Gastroesophageal sphincter (tissue), 4 donors: ENCODE measurements around the gene SMC1A. TPM values are rescaled to one million over a fixed set of nuclear protein-coding genes. Genes with fewer than 3 reads are reported as not detected.
"Not testable (repeated sequence)": the region's sequence is repeated elsewhere in the genome, so short reads cannot be mapped to it uniquely, and the experiment has no call there.

Experiments
- ATAC-seq: fragments of 150-250 bp; one replicate; pipeline ENCODE4 v1.9.1; 2016; ENCODE audit warnings: mild to moderate bottlenecking, moderate library complexity
- H3K27ac ChIP-seq, 4 donors: fragments of 200-600 bp; sonication (generic) in 3 of 4; 1 replicate in 3 of 4; 2 replicates in 1 of 4; pipeline ENCODE4 v1.5.1; 2016 to 2019
- H3K27me3 ChIP-seq: fragments of 200-600 bp; sonication (generic); one replicate; pipeline ENCODE4 v1.5.1; 2019
- H3K36me3 ChIP-seq, 2 donors: fragments of 200-600 bp; sonication (generic); one replicate each; pipeline ENCODE4 v1.5.1; 2019; ENCODE audit warnings: control low read depth in 1 of 2
- H3K4me1 ChIP-seq, 3 donors: fragments of 200-600 bp; sonication (generic); 1 replicate in 2 of 3; 2 replicates in 1 of 3; pipeline ENCODE4 v1.5.1; 2016 to 2019; ENCODE audit warnings: control low read depth in 2 of 3
- H3K4me3 ChIP-seq, 2 donors: fragments of 200-600 bp; sonication (generic); one replicate each; pipeline ENCODE4 v1.5.1; 2019; ENCODE audit warnings: mild to moderate bottlenecking in 1 of 2, moderate library complexity in 1 of 2
- H3K9me3 ChIP-seq, 3 donors: fragments of 200-600 bp; sonication (generic); one replicate each; pipeline ENCODE4 v1.5.1; 2017 to 2019; ENCODE audit warnings: control low read depth in 2 of 3
- EP300 ChIP-seq: sonication (generic); formaldehyde crosslinking; IDR thresholded peaks from one replicate; pipeline ENCODE4 v1.6.1; 2017; ENCODE audit warnings: antibody characterized with exemption, mild to moderate bottlenecking
- POLR2A ChIP-seq, 2 donors: fragments of 450-650 bp; IDR thresholded peaks; one replicate each; pipeline ENCODE4 v1.6.1; 2017; ENCODE audit warnings: antibody characterized with exemption in 2 of 2, mild to moderate bottlenecking in 2 of 2, moderate library complexity in 1 of 2
- POLR2AphosphoS5 ChIP-seq: sonication (generic); formaldehyde crosslinking; IDR thresholded peaks from one replicate; pipeline ENCODE4 v1.6.1; 2017; ENCODE audit warnings: antibody characterized with exemption
- WGBS, 2 donors: methylation state at CpG; one replicate each; pipeline ENCODE4 v1.1.5; 2018; ENCODE audit warnings: low coverage in 1 of 2; 5-methylcytosine and 5-hydroxymethylcytosine counted together
- total RNA-seq, 4 donors: library from RNA; depleted of rRNA; stranded (reverse); fragments of >200 nt; gene quantifications; one replicate each; pipeline ENCODE4 v1.1.0, GENCODE V29; 2016
- TF ChIP-seq, protein P1 (sequence below), 4 experiments: fragments of 200-600 bp in 2 of 4; fragments of 450-650 bp in 2 of 4; sonication (generic) in 1 of 4; IDR thresholded peaks; one replicate each; pipeline ENCODE4 v1.5.1; 2017 to 2019; ENCODE audit warnings: antibody characterized with exemption in 4 of 4, mild to moderate bottlenecking in 2 of 4, moderate library complexity in 2 of 4

The SMC1A gene
- total RNA-seq: 10 to 100 TPM; 28.4 to 56.0 (median 33.2) TPM

DNA sequence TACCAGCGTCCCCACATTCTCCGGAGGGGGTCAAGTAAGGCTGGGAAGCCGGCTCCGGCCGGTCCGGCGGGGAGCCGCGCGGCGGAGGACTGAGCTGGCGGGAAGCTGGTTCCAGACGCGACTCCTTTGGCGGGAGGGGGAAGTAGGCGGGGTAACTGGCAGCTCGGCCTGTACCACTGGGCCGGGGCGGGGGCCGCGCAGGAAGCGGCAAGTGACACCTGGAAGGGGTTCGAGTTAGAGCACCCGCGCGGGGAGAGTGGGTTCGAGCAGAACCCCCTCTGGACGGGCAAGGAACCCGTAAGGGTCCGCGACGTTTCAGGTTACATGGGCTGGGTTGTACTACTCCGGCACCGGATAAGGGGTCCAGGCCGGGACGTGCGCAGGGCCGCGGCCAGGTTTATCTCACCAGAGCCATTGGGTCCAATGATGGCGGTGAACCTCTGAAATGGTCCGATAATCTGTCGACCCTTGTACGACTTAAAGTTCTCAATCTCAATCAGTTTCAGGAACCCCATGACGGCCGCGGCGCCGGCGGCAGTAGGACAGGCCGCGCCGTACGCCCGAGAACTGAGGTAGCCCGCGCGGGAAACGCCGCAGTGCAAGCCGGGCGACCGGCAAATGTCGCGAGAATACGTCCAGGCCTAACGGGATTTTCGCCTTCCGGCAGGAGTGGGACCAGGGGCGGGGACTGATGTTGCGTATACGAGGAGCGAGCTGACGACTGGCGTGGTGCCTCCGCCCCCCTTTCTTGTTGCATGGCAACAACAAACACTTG lies at the start of gene SMC1A:
TSS of gene SMC1A (minus strand) at position 569 of the 775 bp plus-strand sequence. CDS start at position 515, 54 bp downstream.
- peak within 1 kb of the TSS; percentile 90 to 97 (median 92) for H3K27ac ChIP-seq
- ATAC-seq: peak; percentile 95

DNA sequence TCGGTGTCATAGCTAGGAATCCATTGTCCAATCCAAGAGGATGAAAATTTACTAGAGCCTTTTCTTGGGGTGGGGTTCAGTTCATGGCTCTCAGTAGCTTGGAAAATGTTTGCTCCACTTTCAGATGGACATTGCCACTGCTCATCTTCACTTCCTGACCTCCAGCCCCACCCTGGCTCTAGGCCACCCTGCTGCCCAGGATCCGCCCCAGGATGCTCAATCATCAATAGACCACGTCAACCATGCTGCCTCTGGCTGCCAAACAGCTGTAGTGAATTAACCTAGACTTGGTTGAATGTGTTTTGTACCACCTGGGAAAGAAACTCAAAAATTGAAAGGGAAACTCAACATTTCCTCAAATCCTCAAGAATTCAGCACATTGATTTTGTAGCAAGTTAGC lies 48.9 kb upstream of the SMC1A start:
- 100% methylated on average over 1 of the region's 3 CpGs; no CpG with 5 or more reads in 1 of the 2 donors for WGBS, 2 donors
- ATAC-seq: no peak
- Histone ChIP-seq H3K36me3 (no peaks in the 10 kb centered on the region), H3K4me1 (no peaks in the 10 kb centered on the region), H3K9me3 (no peaks in the 10 kb centered on the region), H3K27ac (no peak overlapping the region), H3K4me3 (no peak overlapping the region), H3K27me3 (no peaks in the 10 kb centered on the region)
- TF ChIP-seq POLR2A (IDR thresholded peaks at IDR 0.05): no peak
- no peak for TF ChIP-seq EP300
- TF ChIP-seq, protein P1, sequence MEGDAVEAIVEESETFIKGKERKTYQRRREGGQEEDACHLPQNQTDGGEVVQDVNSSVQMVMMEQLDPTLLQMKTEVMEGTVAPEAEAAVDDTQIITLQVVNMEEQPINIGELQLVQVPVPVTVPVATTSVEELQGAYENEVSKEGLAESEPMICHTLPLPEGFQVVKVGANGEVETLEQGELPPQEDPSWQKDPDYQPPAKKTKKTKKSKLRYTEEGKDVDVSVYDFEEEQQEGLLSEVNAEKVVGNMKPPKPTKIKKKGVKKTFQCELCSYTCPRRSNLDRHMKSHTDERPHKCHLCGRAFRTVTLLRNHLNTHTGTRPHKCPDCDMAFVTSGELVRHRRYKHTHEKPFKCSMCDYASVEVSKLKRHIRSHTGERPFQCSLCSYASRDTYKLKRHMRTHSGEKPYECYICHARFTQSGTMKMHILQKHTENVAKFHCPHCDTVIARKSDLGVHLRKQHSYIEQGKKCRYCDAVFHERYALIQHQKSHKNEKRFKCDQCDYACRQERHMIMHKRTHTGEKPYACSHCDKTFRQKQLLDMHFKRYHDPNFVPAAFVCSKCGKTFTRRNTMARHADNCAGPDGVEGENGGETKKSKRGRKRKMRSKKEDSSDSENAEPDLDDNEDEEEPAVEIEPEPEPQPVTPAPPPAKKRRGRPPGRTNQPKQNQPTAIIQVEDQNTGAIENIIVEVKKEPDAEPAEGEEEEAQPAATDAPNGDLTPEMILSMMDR (IDR thresholded peaks at IDR 0.05): no peak
- no peak for TF ChIP-seq POLR2AphosphoS5

More for the DNA sequence above, at the start of gene SMC1A:
- H3K36me3 ChIP-seq: no peaks in the 10 kb centered on the region
- H3K27me3 ChIP-seq: no peaks in the 10 kb centered on the region
- no peaks in the 10 kb centered on the region for H3K9me3 ChIP-seq
- H3K4me3 ChIP-seq: peak within 1 kb of the TSS; percentile 66 to 74
- H3K4me1 ChIP-seq: peaks cover 6 to 22% (median 16%) of the 10 kb centered on the region in 3 donors
- TF ChIP-seq, protein P1 (IDR thresholded peaks at IDR 0.05): peak in 1 of 4 experiments; percentile 2
- TF ChIP-seq POLR2AphosphoS5 (peak; percentile 63), POLR2A (IDR thresholded peaks at IDR 0.05) (peak in 1 of 2 donors; percentile 37), EP300 (no peak)
- no CpG with 5 or more reads among the region's 75 CpGs for WGBS, 2 donors

DNA sequence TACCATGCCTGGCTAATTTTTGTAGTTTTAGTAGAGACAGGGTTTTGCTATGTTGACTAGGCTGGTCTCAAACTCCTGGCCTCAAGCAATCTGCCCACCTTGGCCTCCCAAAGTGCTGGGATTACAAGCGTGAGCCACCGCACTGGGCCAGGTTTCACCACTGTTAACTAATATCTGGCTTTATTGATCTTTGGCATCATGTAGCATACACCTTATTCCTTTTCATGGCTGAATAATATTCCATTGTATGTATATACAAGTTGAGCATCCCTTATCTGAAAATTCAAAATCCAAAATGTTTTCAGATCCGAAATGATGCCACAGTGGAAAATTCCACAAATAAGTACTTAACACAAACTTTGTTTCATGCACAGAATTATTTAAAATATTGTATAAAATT lies 46.2 kb upstream of the SMC1A start:
- not testable (repeated sequence) for H3K27ac ChIP-seq, H3K4me1 ChIP-seq, H3K4me3 ChIP-seq, H3K9me3 ChIP-seq, H3K36me3 ChIP-seq, H3K27me3 ChIP-seq, ATAC-seq
- WGBS, 2 donors: 91 to 100% methylated on average over 1 to 3 of the region's 3 CpGs

DNA sequence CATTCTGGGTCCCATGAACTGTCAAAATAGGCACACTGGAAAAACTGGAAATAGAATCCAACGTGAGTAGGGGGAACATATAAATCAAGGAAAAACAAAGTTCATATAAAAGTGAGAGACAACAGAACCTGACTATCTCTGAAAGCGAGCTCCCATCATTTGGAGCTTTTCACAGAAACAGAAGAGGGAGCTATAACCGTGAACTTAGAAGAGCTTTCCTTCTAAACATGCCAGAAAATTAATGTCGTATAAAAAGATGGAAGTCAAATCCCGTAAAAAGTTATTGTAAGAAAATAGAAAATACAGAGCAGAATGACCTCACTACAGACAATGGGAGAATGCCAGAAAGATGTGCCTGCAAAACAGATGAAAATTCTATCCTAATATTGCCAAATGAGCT lies 35.6 kb upstream of the SMC1A start:
- no peak overlapping the region for H3K4me3 ChIP-seq
- H3K27ac ChIP-seq: no peak overlapping the region
- no peaks in the 10 kb centered on the region for H3K36me3 ChIP-seq
- H3K4me1 ChIP-seq: no peaks in the 10 kb centered on the region
- WGBS, 2 donors: 18 to 37% methylated on average over 3 to 5 of the region's 5 CpGs
- H3K27me3 ChIP-seq: no peaks in the 10 kb centered on the region
- H3K9me3 ChIP-seq: no peaks in the 10 kb centered on the region
- ATAC-seq: no peak
- TF ChIP-seq, protein P1 (IDR thresholded peaks at IDR 0.05): no peak
- TF ChIP-seq EP300: no peak
- no peak for TF ChIP-seq POLR2A (IDR thresholded peaks at IDR 0.05)

DNA sequence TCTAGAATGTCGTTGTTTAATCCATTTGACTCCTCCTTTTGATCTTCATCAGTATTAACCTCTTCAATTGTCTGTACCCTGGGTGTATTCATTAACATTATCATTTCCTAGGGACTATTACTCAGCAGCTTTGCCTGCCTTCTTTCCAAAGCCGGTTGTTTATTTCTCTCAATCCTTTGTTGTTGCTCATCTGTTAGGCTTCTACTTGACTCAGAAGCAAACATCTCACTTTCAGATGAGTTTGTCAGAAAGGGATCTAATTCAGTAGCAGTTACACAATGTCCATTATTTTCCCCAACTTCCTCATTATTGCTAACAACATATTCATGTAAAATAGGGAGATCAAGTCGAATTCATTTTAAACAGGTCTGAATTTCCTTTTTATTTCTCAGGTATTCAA lies 33.8 kb upstream of the SMC1A start:
- H3K4me3 ChIP-seq: no peak overlapping the region
- H3K27ac ChIP-seq: no peak overlapping the region
- no peaks in the 10 kb centered on the region for H3K9me3 ChIP-seq
- TF ChIP-seq POLR2A (IDR thresholded peaks at IDR 0.05) (no peak), POLR2AphosphoS5 (no peak), EP300 (no peak)
- TF ChIP-seq, protein P1 (IDR thresholded peaks at IDR 0.05): no peak
- ATAC-seq: no peak
- no peaks in the 10 kb centered on the region for H3K4me1 ChIP-seq
- no peaks in the 10 kb centered on the region for H3K27me3 ChIP-seq
- 38 to 49% methylated on average over 3 of the region's 3 CpGs for WGBS, 2 donors
- no peaks in the 10 kb centered on the region for H3K36me3 ChIP-seq
